OCI-LY7 (cell line): ENCODE measurements around the gene POU2AF2. TPM values are rescaled to one million over a fixed set of nuclear protein-coding genes. Genes with fewer than 3 reads are reported as not detected.

ENCODE experiments used
- BruUV-seq: library from RNA; stranded (reverse); fragments of 400-500 nt; replicated peaks from 2 replicates; lab custom pipeline; 2021; lab: Mats Ljungman, UMichigan
- CTCF ChIA-PET: fragments of 300-600 bp; sonication (Branson Sonifier 250); formaldehyde crosslinking; loops from one replicate; lab custom pipeline; 2022; ENCODE audit warnings: antibody characterized with exemption; ENCODE audit not compliant: unreplicated experiment; lab: Charles Lee
- POLR2A ChIA-PET: fragments of 300-600 bp; sonication (Branson Sonifier 250); formaldehyde crosslinking; loops from one replicate; lab custom pipeline; 2022; ENCODE audit warnings: antibody characterized with exemption; lab: Charles Lee
- DNase-seq: peaks from one replicate; pipeline ENCODE4 v3.0.0-alpha.2; 2015; ENCODE audit warnings: low spot score
- H2AFZ ChIP-seq: fragments of 200-600 bp; sonication (generic), shearing (Covaris generic); 2 replicates; pipeline ENCODE4 v1.6.1; 2014; ENCODE audit warnings: mild to moderate bottlenecking, antibody characterized with exemption, low read length, moderate library complexity
- H3K27ac ChIP-seq: fragments of 200-600 bp; sonication (generic); 2 replicates; pipeline ENCODE4 v1.5.1; 2014; ENCODE audit warnings: mixed run types, low read depth, mild to moderate bottlenecking, moderate library complexity, low read length, inconsistent platforms; ENCODE audit not compliant: poor library complexity, severe bottlenecking
- H3K36me3 ChIP-seq: fragments of 200-600 bp; sonication (generic); 2 replicates; pipeline ENCODE4 v1.6.1; 2014; ENCODE audit warnings: mild to moderate bottlenecking, antibody characterized with exemption, low read length, moderate library complexity, mixed read lengths; ENCODE audit not compliant: insufficient read depth
- H3K4me1 ChIP-seq: fragments of 200-600 bp; sonication (generic); 2 replicates; pipeline ENCODE4 v1.5.1; 2014; ENCODE audit warnings: mild to moderate bottlenecking, low read length; ENCODE audit not compliant: insufficient read depth, poor library complexity, severe bottlenecking
- H3K4me2 ChIP-seq: fragments of 200-600 bp; sonication (generic); 2 replicates; pipeline ENCODE4 v1.6.1; 2014; ENCODE audit warnings: mild to moderate bottlenecking, low read length
- H3K4me3 ChIP-seq: fragments of 200-600 bp; sonication (generic); 2 replicates; pipeline ENCODE4 v1.5.1; 2014; ENCODE audit warnings: mild to moderate bottlenecking, low read depth, low read length; ENCODE audit not compliant: poor library complexity, severe bottlenecking
- H3K79me2 ChIP-seq: fragments of 200-600 bp; sonication (generic); 2 replicates; pipeline ENCODE4 v1.6.1; 2016; ENCODE audit warnings: low read depth, mild to moderate bottlenecking, low read length, moderate library complexity, mixed read lengths; ENCODE audit not compliant: insufficient read depth
- H3K9me2 ChIP-seq: fragments of 200-600 bp; sonication (generic); 2 replicates; pipeline ENCODE4 v1.6.1; 2016; ENCODE audit warnings: mild to moderate bottlenecking, low read length, mixed read lengths; ENCODE audit not compliant: insufficient read depth
- H3K9me3 ChIP-seq: fragments of 200-600 bp; sonication (generic); 2 replicates; pipeline ENCODE4 v1.6.1; 2014; ENCODE audit warnings: mild to moderate bottlenecking, mixed run types, low read length, mixed read lengths
- H4K20me1 ChIP-seq: fragments of 200-600 bp; sonication (generic); 2 replicates; pipeline ENCODE4 v1.6.1; 2014; ENCODE audit warnings: mild to moderate bottlenecking, antibody characterized with exemption, low read length, moderate library complexity, mixed read lengths; ENCODE audit not compliant: insufficient read depth
- EZH2phosphoT487 ChIP-seq: fragments of 200-600 bp; sonication (generic); IDR thresholded peaks from 2 replicates; pipeline ENCODE4 v1.6.1; 2018; ENCODE audit warnings: low read depth, borderline replicate concordance, mild to moderate bottlenecking, mixed run types, antibody characterized with exemption, low read length, moderate library complexity, mixed read lengths
- intact Hi-C: fragments of 100-400 bp; cut with micrococcal nuclease; formaldehyde crosslinking; loops from one replicate; pipeline ENCODE4 v1.10.0; 2022; ENCODE audit not compliant: unreplicated experiment
- total RNA-seq, 2 experiments: library from RNA; depleted of rRNA in 1 of 2; stranded (reverse); fragments of >200 nt in 1 of 2; shearing (Covaris generic) in 1 of 2; gene quantifications; 2 replicates each; pipeline ENCODE4 v1.2.3, GENCODE V29; 2014 to 2022
- TF ChIP-seq, protein P1 (sequence below): fragments of 200-600 bp; sonication (generic); conservative IDR thresholded peaks from 2 replicates; pipeline ENCODE4 v1.5.1; 2014; ENCODE audit warnings: mild to moderate bottlenecking, antibody characterized with exemption, low read length, moderate library complexity, mixed read lengths

Gene POU2AF2
- total RNA-seq, 2 experiments from 2014 or later = not detected

DNA sequence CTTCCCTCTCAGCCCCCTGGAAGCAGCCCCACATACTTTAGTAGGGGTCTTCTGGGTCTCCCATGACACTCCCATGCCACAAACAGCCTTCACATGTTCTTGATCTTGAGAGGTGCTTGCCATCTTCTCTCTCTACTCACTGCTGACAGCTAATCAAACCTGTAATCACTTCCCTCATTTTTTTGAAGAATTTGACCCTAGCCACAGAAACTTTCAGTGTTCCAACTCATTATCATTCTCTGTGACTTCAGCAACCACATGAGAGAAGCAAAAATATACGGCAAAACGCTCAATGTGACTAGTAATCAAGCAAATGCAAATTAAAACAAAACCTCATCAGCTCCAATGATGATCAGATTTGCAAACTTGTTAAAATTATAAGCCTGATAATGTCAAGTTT, 38.3 kb upstream of the POU2AF2 start:
- no peaks in the 10 kb centered on the region for H3K36me3 ChIP-seq
- no peaks in the 10 kb centered on the region for H4K20me1 ChIP-seq
- H3K9me2 ChIP-seq = peaks cover 4% of the 10 kb centered on the region; the same call in 1 of the 2 replicates
- TF ChIP-seq, protein P1, sequence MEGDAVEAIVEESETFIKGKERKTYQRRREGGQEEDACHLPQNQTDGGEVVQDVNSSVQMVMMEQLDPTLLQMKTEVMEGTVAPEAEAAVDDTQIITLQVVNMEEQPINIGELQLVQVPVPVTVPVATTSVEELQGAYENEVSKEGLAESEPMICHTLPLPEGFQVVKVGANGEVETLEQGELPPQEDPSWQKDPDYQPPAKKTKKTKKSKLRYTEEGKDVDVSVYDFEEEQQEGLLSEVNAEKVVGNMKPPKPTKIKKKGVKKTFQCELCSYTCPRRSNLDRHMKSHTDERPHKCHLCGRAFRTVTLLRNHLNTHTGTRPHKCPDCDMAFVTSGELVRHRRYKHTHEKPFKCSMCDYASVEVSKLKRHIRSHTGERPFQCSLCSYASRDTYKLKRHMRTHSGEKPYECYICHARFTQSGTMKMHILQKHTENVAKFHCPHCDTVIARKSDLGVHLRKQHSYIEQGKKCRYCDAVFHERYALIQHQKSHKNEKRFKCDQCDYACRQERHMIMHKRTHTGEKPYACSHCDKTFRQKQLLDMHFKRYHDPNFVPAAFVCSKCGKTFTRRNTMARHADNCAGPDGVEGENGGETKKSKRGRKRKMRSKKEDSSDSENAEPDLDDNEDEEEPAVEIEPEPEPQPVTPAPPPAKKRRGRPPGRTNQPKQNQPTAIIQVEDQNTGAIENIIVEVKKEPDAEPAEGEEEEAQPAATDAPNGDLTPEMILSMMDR = no peak
- no peak overlapping the region; the same call in 1 of the 2 replicates for H2AFZ ChIP-seq
- H3K4me3 ChIP-seq = no peak overlapping the region
- H3K79me2 ChIP-seq = no peaks in the 10 kb centered on the region
- no peak for DNase-seq
- H3K4me1 ChIP-seq = no peaks in the 10 kb centered on the region
- BruUV-seq = no TSS peak
- no peaks in the 10 kb centered on the region for H3K9me3 ChIP-seq
- CTCF ChIA-PET = no interaction called here
- intact Hi-C loops = loop anchor here (5.0 kb wide), 1 partner anchor 50 kb away; no protein-coding TSS in a partner anchor
- no peak overlapping the region for H3K27ac ChIP-seq
- no peak overlapping the region for H3K4me2 ChIP-seq
- POLR2A ChIA-PET = no interaction called here

- Histone ChIP-seq H3K36me3 (no peaks in the 10 kb centered on the region), H3K4me3 (no peak overlapping the region), H4K20me1 (no peaks in the 10 kb centered on the region), H3K27ac (no peak overlapping the region), H3K9me3 (no peaks in the 10 kb centered on the region), H3K4me2 (no peak overlapping the region), H3K9me2 (peaks cover 4% of the 10 kb centered on the region; the same call in 1 of the 2 replicates), H3K4me1 (no peaks in the 10 kb centered on the region), H3K79me2 (no peaks in the 10 kb centered on the region), H2AFZ (peak overlapping the region; percentile 30; the same call in 1 of the 2 replicates)
- no peak for TF ChIP-seq EZH2phosphoT487
- POLR2A ChIA-PET = interaction anchor here (1.6 to 1.7 kb wide), 2 partner anchors 11 to 15 kb away, joined by 4 to 5 read pairs; no protein-coding TSS in a partner anchor
- BruUV-seq = no TSS peak
- no peak for DNase-seq
- intact Hi-C loops = loop anchor here (5.0 kb wide), 1 partner anchor 52 kb away; no protein-coding TSS in a partner anchor
- CTCF ChIA-PET = no interaction called here
Measured at GRCh38 chr11:111209543-111210355, 35.8 kb upstream of the POU2AF2 start.

GRCh38 chr11:111213256-111213655, 32.3 kb upstream of the POU2AF2 start:
- Histone ChIP-seq H3K9me3 (0 out of 2 replicates have a peak, but pooled peaks cover 4% of the 10 kb centered on the region), H3K4me1 (no peaks in the 10 kb centered on the region), H3K4me3 (no peak overlapping the region), H3K4me2 (no peak overlapping the region), H3K9me2 (peaks cover 4% of the 10 kb centered on the region; the same call in 1 of the 2 replicates), H3K27ac (no peak overlapping the region), H2AFZ (no peak overlapping the region), H3K79me2 (no peaks in the 10 kb centered on the region), H3K36me3 (no peaks in the 10 kb centered on the region), H4K20me1 (no peaks in the 10 kb centered on the region)
- no TSS peak for BruUV-seq
- TF ChIP-seq, protein P1 = no peak
- no peak for TF ChIP-seq EZH2phosphoT487
- intact Hi-C loops = no loop called here
- DNase-seq = no peak
- ChIA-PET POLR2A (interaction anchor here (0.8 to 1.1 kb wide), 2 partner anchors 10 to 89 kb away, joined by 3 to 5 read pairs; no protein-coding TSS in a partner anchor), CTCF (no interaction called here)
